Duodenal mucosa (tissue), 2 donors: ENCODE data around the gene PAGE2B.

Experiments used
- H3K27ac ChIP-seq: one replicate; pipeline ENCODE4 v1.7.0; 2013; ENCODE audit warnings: low read depth, low read length
- H3K27me3 ChIP-seq, 2 donors: one replicate each; pipeline ENCODE4 v1.7.0; 2013; ENCODE audit warnings: low read length in 2 of 2, control low read depth in 1 of 2; ENCODE audit not compliant: insufficient read depth in 2 of 2, control insufficient read depth in 1 of 2
- H3K36me3 ChIP-seq, 2 donors: one replicate each; pipeline ENCODE4 v1.7.0; 2013; ENCODE audit warnings: low read length in 2 of 2, control low read depth in 1 of 2; ENCODE audit not compliant: insufficient read depth in 2 of 2, control insufficient read depth in 1 of 2
- H3K4me1 ChIP-seq, 2 donors: one replicate each; pipeline ENCODE4 v1.7.0; 2013; ENCODE audit warnings: low read length in 2 of 2, control low read depth in 1 of 2; ENCODE audit not compliant: insufficient read depth in 2 of 2, control insufficient read depth in 1 of 2
- H3K4me3 ChIP-seq, 2 donors: one replicate each; pipeline ENCODE4 v1.7.0; 2013; ENCODE audit warnings: low read length in 2 of 2, low read depth in 1 of 2
- H3K9ac ChIP-seq, 2 donors: one replicate each; pipeline ENCODE4 v1.7.0; 2013; ENCODE audit warnings: low read length in 2 of 2, low read depth in 1 of 2
- H3K9me3 ChIP-seq, 2 donors: one replicate each; pipeline ENCODE4 v1.7.0; 2013; ENCODE audit warnings: low read length in 2 of 2, control low read depth in 1 of 2; ENCODE audit not compliant: control insufficient read depth in 1 of 2

PAGE2B gene, protein sequence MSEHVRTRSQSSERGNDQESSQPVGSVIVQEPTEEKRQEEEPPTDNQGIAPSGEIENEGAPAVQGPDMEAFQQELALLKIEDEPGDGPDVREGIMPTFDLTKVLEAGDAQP

DNA sequence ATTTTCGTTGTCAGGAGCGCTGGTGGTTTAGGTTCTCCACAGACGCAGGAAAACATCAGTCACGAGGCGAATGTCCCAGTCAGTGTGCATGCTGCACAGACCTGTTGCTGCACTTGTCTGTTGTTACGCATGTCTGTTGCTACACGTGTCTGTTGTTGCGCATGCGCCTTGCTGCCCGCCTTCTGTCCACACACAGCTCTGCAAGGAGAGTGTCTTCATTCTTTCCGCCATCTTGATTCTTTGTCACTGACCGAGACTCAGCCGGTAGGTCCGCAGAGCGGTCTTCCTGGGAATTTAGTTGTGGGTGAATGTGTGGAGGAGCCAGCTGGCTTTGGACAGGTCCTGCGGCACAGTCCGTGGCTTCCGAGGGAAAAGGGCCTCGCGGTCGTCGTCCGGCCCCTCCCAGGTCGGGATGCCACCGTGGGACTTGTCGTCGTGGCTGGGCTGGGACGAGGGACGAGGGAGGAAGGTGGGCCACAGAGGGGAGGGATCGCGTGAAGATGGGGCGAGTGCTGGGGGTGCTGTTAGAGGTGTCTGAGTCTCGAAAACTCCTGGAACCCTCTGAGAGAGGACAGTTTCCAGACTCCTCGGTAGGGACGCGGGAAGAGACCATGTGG is at the start of gene PAGE2B:
Gene PAGE2B, plus strand, starts transcription at position 180 of the 617 bp plus-strand sequence. CDS start 1,012 bp downstream, outside the sequence.
- H3K36me3 ChIP-seq: no peaks in the 10 kb centered on the region
- no peak within 1 kb of the TSS for H3K27ac ChIP-seq
- H3K9ac ChIP-seq: no peak within 1 kb of the TSS
- no peaks in the 10 kb centered on the region for H3K27me3 ChIP-seq
- no peaks in the 10 kb centered on the region for H3K4me1 ChIP-seq
- no peak within 1 kb of the TSS for H3K4me3 ChIP-seq
- no peaks in the 10 kb centered on the region for H3K9me3 ChIP-seq

GRCh38 chrX:55026143-55026542 is 48.7 kb upstream of the PAGE2B start:
- H3K27me3 ChIP-seq: no peaks in the 10 kb centered on the region
- no peaks in the 10 kb centered on the region for H3K36me3 ChIP-seq
- H3K9me3 ChIP-seq: no peaks in the 10 kb centered on the region
- H3K4me1 ChIP-seq: no peaks in the 10 kb centered on the region
- H3K9ac ChIP-seq: no peak overlapping the region
- no peak overlapping the region for H3K4me3 ChIP-seq
- no peak overlapping the region for H3K27ac ChIP-seq

DNA sequence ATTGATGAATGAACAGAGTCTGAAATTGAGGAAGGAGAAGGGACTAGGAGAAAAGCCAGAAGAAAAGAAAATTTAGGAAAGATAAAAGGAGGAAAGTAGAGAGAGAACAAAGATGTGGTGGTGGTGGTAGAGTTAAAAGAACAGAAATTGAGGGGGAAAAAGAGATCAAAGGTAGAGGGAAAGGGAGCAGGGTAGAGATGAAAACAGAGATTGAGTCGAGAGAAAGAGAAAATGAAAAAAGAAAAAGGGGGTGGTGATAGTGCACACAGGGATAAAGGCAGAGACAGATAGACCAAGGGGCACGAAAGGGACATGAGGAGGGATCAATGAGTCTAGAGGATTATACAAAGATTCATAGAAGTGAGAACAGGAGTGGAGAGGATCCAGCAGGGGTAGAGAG is 48.0 kb upstream of the PAGE2B start:
- Histone ChIP-seq H3K9me3 (no peaks in the 10 kb centered on the region), H3K27me3 (no peaks in the 10 kb centered on the region), H3K4me1 (no peaks in the 10 kb centered on the region), H3K36me3 (no peaks in the 10 kb centered on the region), H3K4me3 (no peak overlapping the region), H3K27ac (no peak overlapping the region), H3K9ac (no peak overlapping the region)

DNA sequence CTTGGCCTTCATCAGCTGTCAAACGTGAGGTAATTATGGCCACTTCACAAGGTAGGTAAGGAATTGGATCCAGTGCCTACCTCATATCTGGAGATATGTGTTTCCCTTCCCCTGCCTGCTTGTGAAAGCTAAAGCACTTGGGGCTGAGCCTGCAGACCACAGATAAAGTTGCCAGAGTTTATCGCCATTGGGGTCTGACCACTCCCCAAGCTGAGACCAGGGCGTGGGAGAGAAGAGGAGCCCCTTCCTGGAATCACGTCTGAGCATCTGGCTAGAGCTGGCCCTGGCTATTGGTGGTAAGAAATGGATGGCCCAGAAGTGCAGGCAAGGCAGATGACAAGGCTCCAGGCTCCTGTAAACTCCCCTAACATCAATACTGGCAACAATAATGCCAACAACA is 46.8 kb upstream of the PAGE2B start:
- Histone ChIP-seq H3K9ac (no peak overlapping the region), H3K4me1 (no peaks in the 10 kb centered on the region), H3K36me3 (no peaks in the 10 kb centered on the region)

DNA sequence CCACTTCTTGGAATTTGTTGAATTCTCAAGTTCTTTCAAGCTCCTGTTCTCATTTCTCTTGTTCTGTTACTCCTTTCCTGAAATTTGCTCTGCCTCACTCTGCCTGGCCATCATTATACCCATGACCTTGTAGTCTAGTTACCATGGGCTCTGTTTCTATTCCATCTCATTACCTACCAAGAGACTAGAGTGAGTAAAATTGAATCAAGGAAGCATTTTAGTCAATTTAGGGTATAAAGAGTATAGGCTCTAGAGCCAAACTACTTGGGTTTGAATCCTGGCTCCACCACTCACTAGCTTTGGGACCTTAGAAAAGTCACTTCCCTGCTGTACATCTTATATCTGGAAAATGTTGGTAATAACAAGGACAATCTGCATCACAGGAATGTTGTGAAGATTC is 46.2 kb upstream of the PAGE2B start:
- H3K36me3 ChIP-seq: no peaks in the 10 kb centered on the region
- no peaks in the 10 kb centered on the region for H3K4me1 ChIP-seq
- H3K9ac ChIP-seq: no peak overlapping the region
- no peak overlapping the region for H3K27ac ChIP-seq
- H3K9me3 ChIP-seq: no peaks in the 10 kb centered on the region
- H3K4me3 ChIP-seq: no peak overlapping the region
- no peaks in the 10 kb centered on the region for H3K27me3 ChIP-seq

More for the DNA sequence above, 46.8 kb upstream of the PAGE2B start:
- Histone ChIP-seq H3K9me3 (no peaks in the 10 kb centered on the region), H3K4me3 (no peak overlapping the region), H3K27me3 (no peaks in the 10 kb centered on the region), H3K27ac (no peak overlapping the region)

DNA sequence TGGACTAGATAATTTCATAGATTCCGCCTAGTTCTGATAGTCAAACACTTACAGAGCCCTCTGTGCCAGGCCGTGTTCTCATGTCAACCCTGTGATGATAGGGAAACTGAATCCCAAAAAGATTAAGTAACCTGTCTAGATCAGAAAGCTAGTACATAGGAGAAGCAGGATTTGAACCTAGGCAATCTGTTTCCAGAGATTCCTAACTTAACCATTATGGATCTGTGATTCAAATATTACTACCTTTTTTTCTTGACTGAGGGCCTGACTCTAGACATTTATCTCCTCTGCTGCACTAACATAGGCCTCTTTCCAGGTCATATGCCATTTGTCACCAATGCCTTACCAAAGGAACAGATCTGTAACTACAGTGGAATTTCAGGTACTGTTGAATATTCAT is 45.5 kb upstream of the PAGE2B start:
- H3K9ac ChIP-seq: no peak overlapping the region
- no peaks in the 10 kb centered on the region for H3K27me3 ChIP-seq
- no peak overlapping the region for H3K4me3 ChIP-seq
- H3K36me3 ChIP-seq: no peaks in the 10 kb centered on the region
- no peaks in the 10 kb centered on the region for H3K9me3 ChIP-seq
- H3K27ac ChIP-seq: no peak overlapping the region
- no peaks in the 10 kb centered on the region for H3K4me1 ChIP-seq

GRCh38 chrX:55030271-55031205 is 44.3 kb upstream of the PAGE2B start, which contains the start of gene ALAS2:
Gene ALAS2, minus strand, starts transcription at chrX:55030977. Its CDS starts 4,977 bp downstream, at chrX:55026000.
- no peaks in the 10 kb centered on the region for H3K9me3 ChIP-seq
- H3K4me1 ChIP-seq: no peaks in the 10 kb centered on the region
- no peak within 1 kb of the TSS for H3K27ac ChIP-seq
- H3K9ac ChIP-seq: no peak within 1 kb of the TSS
- H3K4me3 ChIP-seq: no peak within 1 kb of the TSS
- no peaks in the 10 kb centered on the region for H3K36me3 ChIP-seq
- H3K27me3 ChIP-seq: no peaks in the 10 kb centered on the region

GRCh38 chrX:55033429-55033828 is 41.4 kb upstream of the PAGE2B start:
- no peaks in the 10 kb centered on the region for H3K27me3 ChIP-seq
- H3K9me3 ChIP-seq: no peaks in the 10 kb centered on the region
- no peak overlapping the region for H3K9ac ChIP-seq
- H3K4me3 ChIP-seq: no peak overlapping the region
- H3K4me1 ChIP-seq: no peaks in the 10 kb centered on the region
- H3K27ac ChIP-seq: no peak overlapping the region
- H3K36me3 ChIP-seq: no peaks in the 10 kb centered on the region

GRCh38 chrX:55039471-55039870 is 35.4 kb upstream of the PAGE2B start:
- Histone ChIP-seq H3K27ac (no peak overlapping the region), H3K4me1 (no peaks in the 10 kb centered on the region), H3K9ac (no peak overlapping the region), H3K27me3 (no peaks in the 10 kb centered on the region), H3K9me3 (no peaks in the 10 kb centered on the region), H3K36me3 (no peaks in the 10 kb centered on the region), H3K4me3 (no peak overlapping the region)

GRCh38 chrX:55041514-55041913 is 33.3 kb upstream of the PAGE2B start:
- no peak overlapping the region for H3K4me3 ChIP-seq
- no peak overlapping the region for H3K27ac ChIP-seq
- H3K9me3 ChIP-seq: no peaks in the 10 kb centered on the region
- no peak overlapping the region for H3K9ac ChIP-seq
- no peaks in the 10 kb centered on the region for H3K27me3 ChIP-seq
- no peaks in the 10 kb centered on the region for H3K36me3 ChIP-seq
- no peaks in the 10 kb centered on the region for H3K4me1 ChIP-seq
